Measurements from ENCODE around the gene RICTOR. TPM values are rescaled to one million over a fixed set of nuclear protein-coding genes. Genes with fewer than 3 reads are reported as not detected.

RICTOR gene
- total RNA-seq, 3 donors from 2014 or later = 14.1 to 19.2 (median 18.0) TPM

GRCh38 chr5:39106322-39106721, 32.1 kb upstream of the RICTOR start:
- H3K36me3 Mint-ChIP-seq (ENCODE audit: insufficient read depth) = peaks cover 24% of the 10 kb centered on the region

GRCh38 chr5:39104221-39104620, 30.0 kb upstream of the RICTOR start:
- ATAC-seq (no peak), DNase-seq (no peak)
- peaks cover 35% of the 10 kb centered on the region for H3K4me1 Mint-ChIP-seq (ENCODE audit: low read depth)
- H3K4me3 Mint-ChIP-seq = no peak overlapping the region
- H3K36me3 Mint-ChIP-seq (ENCODE audit: insufficient read depth) = peaks cover 20% of the 10 kb centered on the region
- H3K9me3 Mint-ChIP-seq = no peaks in the 10 kb centered on the region
- H3K27me3 Mint-ChIP-seq (ENCODE audit: low read depth) = no peaks in the 10 kb centered on the region

More at GRCh38 chr5:39106322-39106721, 32.1 kb upstream of the RICTOR start:
- Mint-ChIP-seq H3K27me3 (ENCODE audit: low read depth) (no peaks in the 10 kb centered on the region), H3K4me3 (no peak overlapping the region), H3K9me3 (no peaks in the 10 kb centered on the region), H3K4me1 (ENCODE audit: low read depth) (peaks cover 18% of the 10 kb centered on the region)
- ATAC-seq (no peak), DNase-seq (no peak)

- Mint-ChIP-seq H3K27me3 (ENCODE audit: low read depth) (no peaks in the 10 kb centered on the region), H3K4me3 (no peak overlapping the region), H3K9me3 (no peaks in the 10 kb centered on the region), H3K36me3 (ENCODE audit: insufficient read depth) (peaks cover 17% of the 10 kb centered on the region), H3K4me1 (ENCODE audit: low read depth) (peaks cover 35% of the 10 kb centered on the region)
- ATAC-seq (no peak), DNase-seq (no peak)
Measured at GRCh38 chr5:39102684-39103155, 28.5 kb upstream of the RICTOR start.

GRCh38 chr5:39100851-39101396, 26.7 kb upstream of the RICTOR start:
- DNase-seq (no peak), ATAC-seq (peak in 1 of 2 donors; percentile 41)
- no peaks in the 10 kb centered on the region for H3K27me3 Mint-ChIP-seq (ENCODE audit: low read depth)
- H3K4me3 Mint-ChIP-seq = no peak overlapping the region
- H3K9me3 Mint-ChIP-seq = no peaks in the 10 kb centered on the region
- peaks cover 34% of the 10 kb centered on the region for H3K4me1 Mint-ChIP-seq (ENCODE audit: low read depth)
- peaks cover 15% of the 10 kb centered on the region for H3K36me3 Mint-ChIP-seq (ENCODE audit: insufficient read depth)

- Mint-ChIP-seq H3K4me1 (ENCODE audit: low read depth) (peaks cover 34% of the 10 kb centered on the region), H3K27me3 (ENCODE audit: low read depth) (no peaks in the 10 kb centered on the region), H3K9me3 (no peaks in the 10 kb centered on the region), H3K36me3 (ENCODE audit: insufficient read depth) (peaks cover 14% of the 10 kb centered on the region), H3K4me3 (no peak overlapping the region)
- DNase-seq (no peak), ATAC-seq (no peak)
Measured at GRCh38 chr5:39100301-39100850, 26.2 kb upstream of the RICTOR start.

- no peaks in the 10 kb centered on the region for H3K9me3 Mint-ChIP-seq
- no peak for ATAC-seq
- H3K36me3 Mint-ChIP-seq (ENCODE audit: insufficient read depth) = peaks cover 12% of the 10 kb centered on the region
- DNase-seq = no peak
- no peaks in the 10 kb centered on the region for H3K27me3 Mint-ChIP-seq (ENCODE audit: low read depth)
- H3K4me1 Mint-ChIP-seq (ENCODE audit: low read depth) = peaks cover 34% of the 10 kb centered on the region
- H3K4me3 Mint-ChIP-seq = no peak overlapping the region
Measured at GRCh38 chr5:39099831-39100230, 25.6 kb upstream of the RICTOR start.

- peaks cover 7% of the 10 kb centered on the region for H3K27me3 Mint-ChIP-seq (ENCODE audit: low read depth)
- H3K9me3 Mint-ChIP-seq = no peaks in the 10 kb centered on the region
- no peaks in the 10 kb centered on the region for H3K36me3 Mint-ChIP-seq (ENCODE audit: insufficient read depth)
- peak; percentile 28 to 60 for ATAC-seq
- DNase-seq = no peak
- H3K4me1 Mint-ChIP-seq (ENCODE audit: low read depth) = no peaks in the 10 kb centered on the region
- no peak overlapping the region for H3K4me3 Mint-ChIP-seq
Measured at GRCh38 chr5:39093352-39093751, 19.2 kb upstream of the RICTOR start.

- DNase-seq = no peak
- H3K4me1 Mint-ChIP-seq (ENCODE audit: low read depth) = no peaks in the 10 kb centered on the region
- peaks cover 9% of the 10 kb centered on the region for H3K27me3 Mint-ChIP-seq (ENCODE audit: low read depth)
- no peaks in the 10 kb centered on the region for H3K9me3 Mint-ChIP-seq
- no peak overlapping the region for H3K4me3 Mint-ChIP-seq
- ATAC-seq = no peak
- H3K36me3 Mint-ChIP-seq (ENCODE audit: insufficient read depth) = no peaks in the 10 kb centered on the region
Measured at GRCh38 chr5:39092581-39093351, 18.6 kb upstream of the RICTOR start.

GRCh38 chr5:39091940-39092580, 17.9 kb upstream of the RICTOR start:
- H3K27me3 Mint-ChIP-seq (ENCODE audit: low read depth) = peaks cover 11% of the 10 kb centered on the region
- H3K36me3 Mint-ChIP-seq (ENCODE audit: insufficient read depth) = no peaks in the 10 kb centered on the region

GRCh38 chr5:39083968-39084367, 9.8 kb upstream of the RICTOR start:
- ATAC-seq (no peak), DNase-seq (no peak)
- peaks cover 8% of the 10 kb centered on the region for H3K9me3 Mint-ChIP-seq
- H3K4me1 Mint-ChIP-seq (ENCODE audit: low read depth) = peaks cover 2% of the 10 kb centered on the region
- peaks cover 41% of the 10 kb centered on the region for H3K27me3 Mint-ChIP-seq (ENCODE audit: low read depth)
- H3K36me3 Mint-ChIP-seq (ENCODE audit: insufficient read depth) = no peaks in the 10 kb centered on the region
- H3K4me3 Mint-ChIP-seq = no peak overlapping the region

More at GRCh38 chr5:39091940-39092580, 17.9 kb upstream of the RICTOR start:
- DNase-seq (no peak), ATAC-seq (no peak)
- Mint-ChIP-seq H3K9me3 (no peaks in the 10 kb centered on the region), H3K4me3 (no peak overlapping the region), H3K4me1 (ENCODE audit: low read depth) (no peaks in the 10 kb centered on the region)

GRCh38 chr5:39082995-39083394, 8.8 kb upstream of the RICTOR start:
- Mint-ChIP-seq H3K36me3 (ENCODE audit: insufficient read depth) (no peaks in the 10 kb centered on the region), H3K27me3 (ENCODE audit: low read depth) (peaks cover 40% of the 10 kb centered on the region), H3K9me3 (peaks cover 8% of the 10 kb centered on the region), H3K4me1 (ENCODE audit: low read depth) (peaks cover 2% of the 10 kb centered on the region), H3K4me3 (no peak overlapping the region)
- ATAC-seq (peak in 1 of 2 donors; percentile 28), DNase-seq (no peak)

GRCh38 chr5:39080597-39081204, 6.5 kb upstream of the RICTOR start:
- no peak for DNase-seq
- Mint-ChIP-seq H3K4me1 (ENCODE audit: low read depth) (peaks cover 15% of the 10 kb centered on the region), H3K9me3 (peaks cover 8% of the 10 kb centered on the region), H3K36me3 (ENCODE audit: insufficient read depth) (no peaks in the 10 kb centered on the region), H3K27me3 (ENCODE audit: low read depth) (peaks cover 44% of the 10 kb centered on the region), H3K4me3 (no peak overlapping the region)
- ATAC-seq = no peak

- DNase-seq (no peak), ATAC-seq (no peak)
- Mint-ChIP-seq H3K4me3 (no peak overlapping the region), H3K27me3 (ENCODE audit: low read depth) (peaks cover 44% of the 10 kb centered on the region), H3K4me1 (ENCODE audit: low read depth) (peaks cover 19% of the 10 kb centered on the region), H3K36me3 (ENCODE audit: insufficient read depth) (no peaks in the 10 kb centered on the region), H3K9me3 (peaks cover 8% of the 10 kb centered on the region)
Measured at GRCh38 chr5:39080168-39080567, 6.0 kb upstream of the RICTOR start.

- H3K4me3 Mint-ChIP-seq = no peak overlapping the region
- H3K4me1 Mint-ChIP-seq (ENCODE audit: low read depth) = peaks cover 19% of the 10 kb centered on the region
- ATAC-seq (no peak), DNase-seq (no peak)
- H3K36me3 Mint-ChIP-seq (ENCODE audit: insufficient read depth) = no peaks in the 10 kb centered on the region
- peaks cover 44% of the 10 kb centered on the region for H3K27me3 Mint-ChIP-seq (ENCODE audit: low read depth)
- peaks cover 8% of the 10 kb centered on the region for H3K9me3 Mint-ChIP-seq
Measured at GRCh38 chr5:39079147-39079546, 4.9 kb upstream of the RICTOR start.
